Neural progenitor cell (in vitro differentiated cells): ENCODE measurements around the gene EGFR. TPM values are rescaled to one million over a fixed set of nuclear protein-coding genes. Genes with fewer than 3 reads are reported as not detected.

ENCODE experiments used
- DNase-seq: peaks from one replicate; pipeline ENCODE4 v3.0.0-alpha.2; 2016; ENCODE audit warnings: low spot score
- H2AFZ ChIP-seq: fragments of 200-600 bp; sonication (generic); replicated peaks from 2 replicates; pipeline ENCODE4 v1.6.1; 2016; ENCODE audit warnings: antibody characterized with exemption
- H3F3A ChIP-seq: fragments of 200-600 bp; sonication (generic); 2 replicates; pipeline ENCODE4 v1.6.1; 2016; ENCODE audit warnings: antibody characterized with exemption, low read depth
- H3K27ac ChIP-seq: fragments of 200-600 bp; sonication (generic); 2 replicates; pipeline ENCODE4 v1.5.1; 2016; ENCODE audit warnings: mild to moderate bottlenecking
- H3K27me3 ChIP-seq: fragments of 200-600 bp; sonication (generic); 2 replicates; pipeline ENCODE4 v1.6.1; 2016; ENCODE audit warnings: mild to moderate bottlenecking, moderate library complexity
- H3K36me3 ChIP-seq: fragments of 200-600 bp; sonication (generic); 2 replicates; pipeline ENCODE4 v1.5.1; 2016
- H3K4me1 ChIP-seq: fragments of 200-600 bp; sonication (generic); 2 replicates; pipeline ENCODE4 v1.6.1; 2016; ENCODE audit warnings: mixed run types
- H3K4me2 ChIP-seq: fragments of 200-600 bp; sonication (generic); 2 replicates; pipeline ENCODE4 v1.6.1; 2016
- H3K4me3 ChIP-seq: fragments of 200-600 bp; sonication (generic); 2 replicates; pipeline ENCODE4 v1.5.1; 2016
- H3K79me2 ChIP-seq: fragments of 200-600 bp; sonication (generic); 2 replicates; pipeline ENCODE4 v1.6.1; 2016; ENCODE audit warnings: low read depth
- H3K9ac ChIP-seq: fragments of 200-600 bp; sonication (generic); 2 replicates; pipeline ENCODE4 v1.6.1; 2016
- H3K9me3 ChIP-seq: fragments of 200-600 bp; sonication (generic); 2 replicates; pipeline ENCODE4 v1.5.1; 2016; ENCODE audit warnings: low read depth
- H4K20me1 ChIP-seq: fragments of 200-600 bp; sonication (generic); 2 replicates; pipeline ENCODE4 v1.6.1; 2016; ENCODE audit warnings: low read depth
- H3K27ac Mint-ChIP-seq: 3 replicates; pipeline ENCODE4 v1.8.0; 2021; ENCODE audit warnings: mixed read lengths
- H3K27me3 Mint-ChIP-seq: 2 replicates; pipeline ENCODE4 v1.8.0; 2022; ENCODE audit warnings: low read depth, mild to moderate bottlenecking, inconsistent platforms, moderate library complexity, mixed read lengths; ENCODE audit not compliant: insufficient read depth
- H3K36me3 Mint-ChIP-seq: 3 replicates; pipeline ENCODE4 v1.8.0; 2021; ENCODE audit warnings: mixed read lengths
- H3K4me1 Mint-ChIP-seq: 3 replicates; pipeline ENCODE4 v1.8.0; 2021; ENCODE audit warnings: mixed read lengths
- H3K4me3 Mint-ChIP-seq: 3 replicates; pipeline ENCODE4 v1.8.0; 2021; ENCODE audit warnings: mild to moderate bottlenecking, moderate library complexity, mixed read lengths
- H3K9me3 Mint-ChIP-seq: 3 replicates; pipeline ENCODE4 v1.8.0; 2020; ENCODE audit warnings: mixed read lengths
- EZH2 ChIP-seq: fragments of 200-600 bp; sonication (generic); IDR thresholded peaks from 2 replicates; pipeline ENCODE4 v1.6.1; 2017; ENCODE audit warnings: antibody characterized with exemption, mild to moderate bottlenecking, moderate library complexity
- EZH2phosphoT487 ChIP-seq: fragments of 200-600 bp; sonication (generic); IDR thresholded peaks from 2 replicates; pipeline ENCODE4 v1.6.1; 2017; ENCODE audit warnings: antibody characterized with exemption
- total RNA-seq: library from RNA; depleted of rRNA; stranded (reverse); fragments of >200 nt; gene quantifications from 2 replicates; pipeline ENCODE4 v1.2.3, GENCODE V29; 2015; ENCODE audit warnings: low replicate concordance
- TF ChIP-seq, protein P1 (sequence below): fragments of 200-600 bp; sonication (generic); IDR thresholded peaks from 2 replicates; pipeline ENCODE4 v1.5.1; 2017; ENCODE audit warnings: antibody characterized with exemption, mild to moderate bottlenecking

EGFR gene
- total RNA-seq, 1 donor from 2014 or later = 4.6 TPM

GRCh38 chr7:55044371-55044717 lies 25.5 kb downstream of the EGFR start:
- Histone ChIP-seq H3K9me3 (no peaks in the 10 kb centered on the region), H3K36me3 (no peaks in the 10 kb centered on the region), H3F3A (no peaks in the 10 kb centered on the region), H3K27ac (no peak overlapping the region), H3K4me1 (peaks cover 2% of the 10 kb centered on the region), H3K4me2 (no peak overlapping the region), H3K27me3 (no peaks in the 10 kb centered on the region), H3K79me2 (no peaks in the 10 kb centered on the region), H3K9ac (no peak overlapping the region), H3K4me3 (no peak overlapping the region), H2AFZ (no peak overlapping the region), H4K20me1 (no peaks in the 10 kb centered on the region)
- DNase-seq = no peak
- no peaks in the 10 kb centered on the region for H3K36me3 Mint-ChIP-seq
- H3K4me3 Mint-ChIP-seq = no peak overlapping the region
- H3K9me3 Mint-ChIP-seq = no peaks in the 10 kb centered on the region
- no peaks in the 10 kb centered on the region for H3K27me3 Mint-ChIP-seq
- no peak for TF ChIP-seq EZH2phosphoT487
- no peak for TF ChIP-seq EZH2
- TF ChIP-seq, protein P1, sequence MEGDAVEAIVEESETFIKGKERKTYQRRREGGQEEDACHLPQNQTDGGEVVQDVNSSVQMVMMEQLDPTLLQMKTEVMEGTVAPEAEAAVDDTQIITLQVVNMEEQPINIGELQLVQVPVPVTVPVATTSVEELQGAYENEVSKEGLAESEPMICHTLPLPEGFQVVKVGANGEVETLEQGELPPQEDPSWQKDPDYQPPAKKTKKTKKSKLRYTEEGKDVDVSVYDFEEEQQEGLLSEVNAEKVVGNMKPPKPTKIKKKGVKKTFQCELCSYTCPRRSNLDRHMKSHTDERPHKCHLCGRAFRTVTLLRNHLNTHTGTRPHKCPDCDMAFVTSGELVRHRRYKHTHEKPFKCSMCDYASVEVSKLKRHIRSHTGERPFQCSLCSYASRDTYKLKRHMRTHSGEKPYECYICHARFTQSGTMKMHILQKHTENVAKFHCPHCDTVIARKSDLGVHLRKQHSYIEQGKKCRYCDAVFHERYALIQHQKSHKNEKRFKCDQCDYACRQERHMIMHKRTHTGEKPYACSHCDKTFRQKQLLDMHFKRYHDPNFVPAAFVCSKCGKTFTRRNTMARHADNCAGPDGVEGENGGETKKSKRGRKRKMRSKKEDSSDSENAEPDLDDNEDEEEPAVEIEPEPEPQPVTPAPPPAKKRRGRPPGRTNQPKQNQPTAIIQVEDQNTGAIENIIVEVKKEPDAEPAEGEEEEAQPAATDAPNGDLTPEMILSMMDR = no peak
- no peak overlapping the region for H3K27ac Mint-ChIP-seq
- peaks cover 4% of the 10 kb centered on the region for H3K4me1 Mint-ChIP-seq

- Mint-ChIP-seq H3K9me3 (no peaks in the 10 kb centered on the region), H3K4me1 (peaks cover 3% of the 10 kb centered on the region), H3K4me3 (no peak overlapping the region), H3K27me3 (no peaks in the 10 kb centered on the region), H3K36me3 (no peaks in the 10 kb centered on the region), H3K27ac (no peak overlapping the region)
- no peak overlapping the region for H3K4me2 ChIP-seq
- TF ChIP-seq EZH2 = no peak
- H3K79me2 ChIP-seq = no peaks in the 10 kb centered on the region
- no peak for DNase-seq
- no peak overlapping the region for H2AFZ ChIP-seq
- H3K9ac ChIP-seq = no peak overlapping the region
- H3K4me1 ChIP-seq = no peaks in the 10 kb centered on the region
- no peaks in the 10 kb centered on the region for H3K36me3 ChIP-seq
- no peak overlapping the region for H3K4me3 ChIP-seq
- no peaks in the 10 kb centered on the region for H4K20me1 ChIP-seq
- no peaks in the 10 kb centered on the region for H3K9me3 ChIP-seq
- H3K27me3 ChIP-seq = no peaks in the 10 kb centered on the region
- no peak overlapping the region for H3K27ac ChIP-seq
- no peaks in the 10 kb centered on the region for H3F3A ChIP-seq
These were observed 26.0 kb downstream of the EGFR start for GRCh38 chr7:55044791-55045190.

DNA sequence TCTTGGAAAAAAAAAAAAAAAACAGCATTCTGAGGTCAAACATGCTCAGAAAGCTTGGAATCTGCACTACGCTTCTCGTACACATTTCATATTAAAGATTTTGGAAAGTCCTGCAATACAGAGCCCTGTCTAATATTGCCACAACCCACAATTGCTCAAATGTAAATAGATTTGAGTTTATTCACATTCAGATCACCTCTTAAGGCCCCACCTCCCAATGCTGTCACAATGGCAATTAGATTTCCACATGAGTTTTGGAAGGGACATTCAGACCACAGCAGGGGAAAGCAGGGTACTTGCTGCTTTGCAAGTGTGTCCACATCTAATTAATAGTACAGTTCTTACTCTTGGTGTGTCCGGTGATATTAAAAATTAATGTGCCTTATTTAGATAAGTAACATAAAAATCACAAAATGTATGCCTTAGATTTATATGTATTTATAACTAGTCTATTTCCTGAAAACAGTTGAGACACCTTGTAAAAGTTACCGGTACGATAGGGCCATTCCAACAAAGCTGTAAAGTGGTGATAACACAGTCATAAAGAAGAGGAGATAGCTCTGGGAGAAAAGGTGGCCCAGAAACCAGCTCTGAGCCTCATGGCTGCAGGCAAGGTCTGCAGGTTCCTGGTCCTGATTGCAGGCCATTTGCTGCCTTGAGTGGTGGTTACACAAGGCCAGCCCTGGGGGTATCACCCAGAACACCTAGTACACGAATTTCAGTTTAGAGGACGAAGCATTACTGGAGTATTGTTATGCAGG lies 27.9 kb downstream of the EGFR start:
- H3K79me2 ChIP-seq = no peaks in the 10 kb centered on the region
- no peak for TF ChIP-seq EZH2phosphoT487
- TF ChIP-seq EZH2 = no peak
- TF ChIP-seq, protein P1 = no peak
- no peaks in the 10 kb centered on the region for H3K9me3 ChIP-seq
- H3K36me3 Mint-ChIP-seq = no peaks in the 10 kb centered on the region
- peaks cover 2% of the 10 kb centered on the region for H3K9me3 Mint-ChIP-seq
- no peak overlapping the region for H3K4me3 ChIP-seq
- H3K4me1 ChIP-seq = no peaks in the 10 kb centered on the region
- H3K27ac ChIP-seq = no peak overlapping the region
- no peaks in the 10 kb centered on the region for H3K27me3 ChIP-seq
- no peaks in the 10 kb centered on the region for H3K27me3 Mint-ChIP-seq
- H2AFZ ChIP-seq = no peak overlapping the region
- H4K20me1 ChIP-seq = no peaks in the 10 kb centered on the region
- peaks cover 7% of the 10 kb centered on the region for H3K4me1 Mint-ChIP-seq
- no peak overlapping the region for H3K4me2 ChIP-seq
- DNase-seq = no peak
- H3K4me3 Mint-ChIP-seq = no peak overlapping the region
- no peak overlapping the region for H3K27ac Mint-ChIP-seq
- H3K36me3 ChIP-seq = no peaks in the 10 kb centered on the region
- no peak overlapping the region for H3K9ac ChIP-seq
- H3F3A ChIP-seq = no peaks in the 10 kb centered on the region

DNA sequence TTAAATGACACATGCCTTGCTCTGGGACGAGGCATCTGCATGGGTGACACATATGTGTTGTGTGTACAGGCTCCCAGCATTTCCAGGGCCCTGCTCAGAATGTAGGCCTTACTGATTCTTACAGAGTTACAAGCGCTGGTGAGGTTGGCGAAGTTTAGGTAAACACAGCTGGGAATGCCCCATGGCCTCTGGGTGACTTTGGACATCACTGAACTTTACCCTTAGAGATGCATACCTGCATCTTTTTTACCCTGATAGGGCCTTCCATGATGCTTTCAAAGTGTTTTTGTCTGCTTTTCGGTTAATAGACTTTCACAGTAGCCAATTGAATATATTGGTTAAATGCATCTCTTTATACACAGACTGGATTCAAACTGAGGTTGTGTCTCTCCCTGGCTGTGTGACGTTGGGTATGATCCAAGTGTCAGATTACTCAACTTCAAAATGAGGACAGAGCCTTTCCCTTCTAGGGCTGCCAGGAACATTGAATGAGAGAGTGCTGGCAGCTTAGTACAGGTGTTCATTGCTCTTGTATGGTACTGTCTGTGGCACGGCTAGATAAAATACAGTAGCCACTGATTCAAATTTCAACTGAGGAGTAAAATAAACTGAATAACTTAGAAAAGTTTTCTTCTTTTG lies 29.5 kb downstream of the EGFR start:
- no peak overlapping the region for H3K27ac Mint-ChIP-seq
- H3K79me2 ChIP-seq = no peaks in the 10 kb centered on the region
- no peak overlapping the region for H3K4me3 ChIP-seq
- no peaks in the 10 kb centered on the region for H3F3A ChIP-seq
- H3K27ac ChIP-seq = no peak overlapping the region
- H3K27me3 Mint-ChIP-seq = no peaks in the 10 kb centered on the region
- TF ChIP-seq EZH2phosphoT487 (no peak), EZH2 (no peak)
- TF ChIP-seq, protein P1 = no peak
- H2AFZ ChIP-seq = no peak overlapping the region
- no peaks in the 10 kb centered on the region for H3K27me3 ChIP-seq
- no peak for DNase-seq
- H3K36me3 Mint-ChIP-seq = no peaks in the 10 kb centered on the region
- peaks cover 3% of the 10 kb centered on the region for H3K9me3 Mint-ChIP-seq
- no peak overlapping the region for H3K4me3 Mint-ChIP-seq
- H3K36me3 ChIP-seq = no peaks in the 10 kb centered on the region
- no peak overlapping the region for H3K9ac ChIP-seq
- H3K9me3 ChIP-seq = no peaks in the 10 kb centered on the region
- no peaks in the 10 kb centered on the region for H4K20me1 ChIP-seq
- no peaks in the 10 kb centered on the region for H3K4me1 ChIP-seq
- peaks cover 7% of the 10 kb centered on the region for H3K4me1 Mint-ChIP-seq
- no peak overlapping the region for H3K4me2 ChIP-seq
